Left forelimb (tissue), 1 donor: Measurements from ENCODE around the gene SDHAF2.
"Not testable (repeated sequence)": the region's sequence is repeated elsewhere in the genome, so short reads cannot be mapped to it uniquely, and the experiment has no call there.

ENCODE experiments used
- DNase-seq: peaks from one replicate; pipeline ENCODE4 v3.0.0-alpha.2; 2018; ENCODE audit warnings: low spot score

The SDHAF2 gene

DNA sequence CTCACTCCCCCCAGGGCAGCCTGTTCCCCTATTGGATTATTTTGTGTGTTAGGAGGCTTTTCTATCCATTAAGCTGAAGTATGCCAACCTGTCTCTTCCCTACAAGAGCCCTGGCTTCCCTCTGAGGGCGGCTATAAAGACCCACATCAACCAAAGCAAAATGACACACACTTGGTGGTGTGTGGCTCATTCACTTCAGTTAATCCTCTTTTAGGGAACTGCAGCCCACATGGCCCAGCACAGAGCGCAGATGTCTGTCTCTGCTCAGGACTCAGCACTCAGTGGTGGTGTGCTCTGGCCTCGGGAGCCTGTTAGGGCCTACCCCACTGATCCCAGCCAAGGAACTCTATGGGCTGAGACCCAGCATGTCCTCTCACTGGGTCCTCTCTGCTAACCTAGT, 46.4 kb downstream of the SDHAF2 start:
- no peak for DNase-seq

DNA sequence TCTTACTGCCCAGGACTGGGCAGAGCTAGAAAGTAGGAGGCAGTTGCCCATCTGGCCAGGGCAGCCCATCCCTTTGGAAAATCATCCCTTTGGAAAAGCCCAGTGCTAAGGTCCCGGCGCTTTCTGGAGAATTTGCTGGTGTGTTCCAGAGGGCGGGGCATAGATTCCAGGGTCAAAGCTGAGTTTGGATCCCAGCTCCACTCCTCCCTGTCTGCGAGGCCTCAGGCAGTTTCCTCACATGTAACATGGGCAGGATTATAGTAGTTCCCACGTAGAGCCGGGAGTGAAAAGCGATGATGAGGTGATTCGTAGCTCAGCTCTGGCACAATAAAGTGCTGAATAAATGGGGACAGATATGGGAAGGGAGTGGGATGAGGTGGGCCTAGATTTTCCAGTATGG, 47.2 kb downstream of the SDHAF2 start:
- no peak for DNase-seq

DNA sequence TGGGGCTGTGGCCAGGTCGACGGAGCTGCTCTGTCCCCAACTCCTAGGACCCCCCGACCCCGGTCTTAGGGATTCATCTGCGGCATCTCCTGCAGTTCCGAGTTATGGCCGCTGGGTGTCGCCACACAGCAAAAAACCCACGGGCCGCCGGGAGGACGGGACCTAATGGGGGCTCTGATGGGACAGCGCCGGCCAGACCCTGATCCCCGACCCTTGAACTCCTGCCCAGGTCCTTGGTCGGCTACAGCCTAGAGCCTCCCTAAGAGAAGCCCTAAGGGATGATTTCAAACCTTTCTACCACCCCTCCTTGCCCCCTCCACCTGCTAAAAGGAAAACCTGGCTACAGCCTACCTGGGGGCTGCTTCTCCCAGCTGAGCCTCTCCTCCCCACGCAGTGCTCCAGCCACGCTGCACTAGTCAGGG, 47.8 kb downstream of the SDHAF2 start:
- DNase-seq: no peak

DNA sequence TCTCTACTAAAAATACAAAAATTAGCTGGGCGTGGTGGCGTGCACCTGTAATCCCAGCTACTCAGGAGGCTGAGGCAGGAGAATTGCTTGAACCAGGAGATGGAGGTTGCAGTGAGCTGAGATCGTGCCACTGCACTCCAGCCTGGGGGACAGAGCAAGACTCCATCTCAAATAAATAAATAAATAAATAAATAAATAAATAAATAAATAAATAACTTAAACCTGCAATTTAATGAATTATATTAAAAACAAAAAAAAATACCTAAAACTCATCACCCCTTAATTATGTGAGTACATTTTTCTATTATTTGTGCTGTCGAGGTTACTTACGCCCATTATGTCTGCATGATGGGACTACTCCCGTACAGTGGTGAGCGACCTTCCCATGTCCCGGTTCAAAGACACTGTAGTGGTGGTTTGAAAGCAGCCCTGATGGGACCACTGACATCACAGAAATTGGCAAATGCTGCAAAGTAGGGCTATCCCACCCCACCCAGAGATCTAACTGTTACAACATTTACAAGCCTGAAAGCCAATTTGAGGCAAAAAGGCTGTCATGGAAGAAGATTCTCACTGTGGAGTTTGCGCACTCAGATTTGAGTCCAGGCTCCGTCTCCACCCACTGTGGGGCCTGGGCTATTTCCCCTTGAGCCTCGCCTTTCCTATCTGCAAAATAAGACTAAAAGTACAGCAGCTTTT, 49.6 kb downstream of the SDHAF2 start:
- DNase-seq: not testable (repeated sequence)

DNA sequence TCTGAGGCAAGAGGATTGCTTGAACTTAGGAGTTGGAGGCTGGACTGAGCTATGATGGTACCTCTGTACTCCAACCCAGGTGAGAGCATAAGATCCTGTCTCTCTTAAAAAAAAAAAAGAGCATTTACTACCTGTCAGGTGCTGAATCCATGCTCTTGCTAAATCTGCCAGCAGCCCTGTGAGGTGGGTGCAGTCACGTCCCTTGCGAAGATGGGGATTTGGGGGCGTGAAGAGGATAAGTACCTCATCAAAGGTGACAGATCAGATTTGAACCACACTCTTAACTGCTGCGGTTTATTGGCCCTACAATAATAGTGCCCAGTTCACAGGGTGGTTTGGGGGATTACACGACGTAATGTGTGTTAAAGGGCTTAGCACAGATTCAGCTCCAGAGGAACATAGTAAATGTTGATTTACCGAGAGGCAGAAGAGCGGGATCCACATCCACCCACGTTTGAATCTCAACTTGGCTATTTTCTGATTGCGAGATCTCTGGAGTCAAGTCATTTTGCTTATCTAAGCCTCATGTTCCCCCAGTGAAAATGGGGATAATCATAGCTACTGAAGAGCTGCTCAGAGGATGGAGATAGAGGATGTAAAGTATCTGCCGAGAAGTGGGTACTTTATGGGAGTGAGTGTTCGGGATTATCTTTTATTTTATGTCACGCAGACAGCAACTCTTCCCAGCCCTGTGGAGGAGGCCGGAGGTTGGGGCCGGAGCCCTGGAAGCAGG, 50.5 kb downstream of the SDHAF2 start:
- DNase-seq: no peak

DNA sequence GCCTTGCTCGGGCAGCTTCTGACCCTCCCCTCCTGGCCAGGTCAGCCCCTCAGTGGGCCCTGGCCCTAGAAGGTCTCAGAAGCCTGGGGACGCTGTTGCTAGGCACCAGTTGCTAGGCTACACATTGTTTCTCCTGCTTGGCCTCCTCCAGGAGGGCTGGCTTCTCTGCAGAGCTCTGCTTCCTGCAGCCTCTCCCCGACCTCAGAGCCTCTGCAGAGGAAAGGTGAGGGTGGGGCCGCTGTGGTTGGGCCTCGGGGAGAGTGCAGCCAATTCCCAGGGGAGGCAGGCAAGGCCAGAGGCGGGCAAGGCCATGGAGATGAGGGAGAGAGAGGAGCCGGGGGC, 51.0 kb downstream of the SDHAF2 start:
- no peak for DNase-seq

DNA sequence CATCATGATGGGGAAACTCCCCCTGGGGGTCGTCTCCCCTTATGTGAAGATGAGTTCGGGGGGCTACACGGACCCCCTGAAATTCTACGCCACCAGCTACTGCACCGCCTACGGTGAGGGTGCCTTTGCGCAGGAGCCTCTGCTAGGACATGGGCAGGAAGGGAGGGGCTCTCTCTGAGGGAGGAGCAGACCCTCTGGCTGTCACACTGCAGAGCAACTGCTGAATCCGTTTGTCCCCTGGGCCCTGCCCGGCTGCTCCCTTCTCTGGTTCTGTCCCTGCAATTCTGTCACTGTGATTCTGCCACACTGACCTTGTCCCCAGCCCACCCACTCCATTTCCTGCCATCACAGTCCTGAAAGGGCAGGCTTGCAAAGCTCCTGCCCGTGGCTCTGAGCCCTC, 51.9 kb downstream of the SDHAF2 start:
- DNase-seq: no peak

DNA sequence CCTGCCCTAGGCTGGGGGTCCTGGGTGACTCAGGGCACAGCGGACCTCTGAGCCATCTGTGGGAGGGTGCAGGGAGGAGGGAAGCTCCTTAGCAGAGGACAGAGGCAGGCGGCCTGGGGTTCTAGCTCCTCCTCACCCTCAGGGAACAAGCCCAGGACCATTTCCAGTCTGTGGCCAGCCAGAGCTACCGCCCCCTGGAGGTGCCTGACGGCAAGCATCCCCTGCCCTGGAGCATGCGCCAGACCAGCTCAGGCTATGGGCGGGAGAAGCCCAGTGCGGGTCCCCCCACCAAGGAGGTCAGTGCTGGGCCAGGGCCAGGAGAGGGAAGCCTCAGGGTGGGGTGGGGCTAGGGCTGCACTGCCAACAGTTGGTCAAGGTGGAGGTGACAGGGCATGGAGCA, 52.6 kb downstream of the SDHAF2 start:
- DNase-seq: no peak

DNA sequence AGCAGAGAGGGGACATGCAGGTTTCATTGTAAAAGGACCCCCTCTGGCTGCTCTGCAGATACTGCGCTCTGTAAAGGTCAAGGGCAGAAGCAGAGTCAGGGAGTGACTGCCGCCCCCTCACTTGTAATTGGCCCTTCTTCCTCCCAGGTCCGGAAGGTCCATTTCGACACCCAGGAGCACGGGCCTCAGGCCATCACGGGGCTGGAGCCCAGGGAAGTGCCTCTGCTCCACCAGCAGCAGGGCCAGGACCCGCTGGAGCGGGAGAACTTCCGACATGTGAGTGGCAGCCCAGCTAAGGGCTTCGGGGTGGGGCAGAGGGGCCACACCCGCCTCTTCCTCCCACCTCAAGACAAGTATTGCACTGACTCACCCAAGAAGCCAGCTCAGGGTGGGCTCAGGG, 54.6 kb downstream of the SDHAF2 start:
- no peak for DNase-seq

DNA sequence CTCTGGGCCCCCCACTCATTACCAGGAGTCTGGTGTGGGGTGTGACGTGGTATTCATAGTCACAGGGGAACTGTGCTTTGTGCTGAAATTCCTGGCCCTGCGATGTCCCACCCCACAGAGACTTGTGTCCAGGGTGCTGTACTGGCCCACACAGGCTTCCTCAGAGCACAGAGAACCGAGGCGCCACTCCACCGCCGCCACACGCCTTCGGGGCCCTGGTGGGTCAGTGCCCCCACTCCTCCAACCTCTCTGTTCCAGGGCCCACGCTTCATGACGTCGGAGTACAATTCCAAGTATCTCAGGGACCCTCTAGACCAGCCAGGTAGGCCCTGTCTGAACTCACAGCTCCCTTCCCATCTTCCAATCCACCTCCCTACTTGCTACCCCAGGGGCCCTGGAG, 55.2 kb downstream of the SDHAF2 start:
- no peak for DNase-seq

DNA sequence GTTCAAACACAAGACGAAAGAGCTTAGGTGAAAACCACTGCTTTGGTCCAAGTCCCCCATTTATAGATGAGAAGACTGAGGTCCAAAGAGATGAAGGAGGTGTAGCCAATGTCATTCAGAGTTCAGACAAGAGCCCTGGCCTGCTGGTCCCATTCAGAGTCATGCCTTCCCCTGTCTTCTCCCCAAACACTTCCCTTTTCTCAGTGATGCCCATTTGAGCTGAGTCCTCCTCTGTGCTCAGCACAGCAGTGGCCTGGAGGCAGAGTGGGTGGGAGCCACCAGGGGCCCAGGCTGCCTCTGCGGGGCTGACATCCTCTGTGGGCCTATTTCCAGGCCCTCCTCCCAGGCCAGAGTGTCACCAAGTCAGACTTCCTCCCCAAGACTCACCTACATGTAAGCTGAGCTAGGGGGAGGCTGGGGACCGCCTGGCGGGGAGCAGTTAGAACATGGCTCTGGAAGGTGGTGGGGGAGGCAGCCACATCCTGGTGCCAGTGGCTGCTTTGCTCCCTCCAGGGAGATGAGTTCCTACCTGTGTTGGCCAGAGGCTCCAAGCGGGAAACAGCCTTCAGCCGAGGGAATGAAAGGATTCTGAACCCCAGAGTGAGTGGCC, 56.2 kb downstream of the SDHAF2 start:
- no peak for DNase-seq

DNA sequence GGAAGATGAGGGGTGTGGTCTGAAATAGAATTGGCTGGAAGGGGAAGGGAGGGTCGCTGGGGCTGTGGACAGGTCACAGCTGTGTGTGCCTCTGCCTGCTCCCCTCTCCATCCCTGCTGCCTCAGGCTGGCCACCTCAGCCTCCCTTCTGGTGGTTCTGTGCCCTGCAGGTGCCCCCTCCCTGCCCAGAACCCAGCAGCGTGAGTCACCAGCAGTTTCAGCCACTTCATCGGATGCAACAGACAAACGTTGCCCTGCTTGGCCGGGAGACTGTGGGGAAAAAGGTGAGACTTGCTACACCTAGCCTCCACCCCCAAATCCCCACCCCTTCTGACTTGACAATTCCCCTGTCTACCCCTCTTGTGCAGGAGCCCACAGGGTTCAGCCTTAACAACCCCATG, 56.9 kb downstream of the SDHAF2 start:
- DNase-seq: no peak

DNA sequence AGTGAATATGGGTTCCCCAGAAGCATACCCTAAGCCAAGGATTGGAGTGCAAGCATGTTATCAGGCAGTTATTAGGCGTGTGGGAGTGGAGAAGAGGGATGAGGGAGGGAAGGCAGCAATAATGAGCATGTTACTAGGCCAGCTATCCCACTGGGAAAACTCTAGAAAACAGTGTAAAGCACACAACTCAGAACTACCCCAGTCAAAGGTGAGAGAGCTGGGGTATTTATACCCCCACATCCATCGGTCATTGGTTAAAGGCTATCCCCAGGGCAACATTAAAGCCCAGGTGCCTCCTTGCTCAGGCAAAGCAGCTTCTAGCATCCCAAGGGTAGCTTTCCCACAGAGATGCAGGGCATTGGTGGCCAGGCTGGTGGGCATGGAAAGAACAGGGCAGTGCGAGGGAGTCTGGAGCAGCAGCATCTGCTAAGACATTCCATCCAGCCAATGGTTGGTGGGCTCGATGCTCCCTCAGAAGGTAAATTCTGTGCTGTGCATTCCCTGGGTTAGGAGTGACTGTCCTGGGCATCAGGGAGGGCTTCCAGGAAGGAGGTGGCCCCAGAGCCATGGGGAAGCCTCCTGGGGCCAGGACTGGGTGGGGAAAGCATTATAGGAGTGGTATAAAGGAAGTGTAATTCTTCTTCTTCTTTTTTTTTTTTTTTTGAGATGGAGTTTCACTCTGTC, 57.6 kb downstream of the SDHAF2 start:
- no peak for DNase-seq

DNA sequence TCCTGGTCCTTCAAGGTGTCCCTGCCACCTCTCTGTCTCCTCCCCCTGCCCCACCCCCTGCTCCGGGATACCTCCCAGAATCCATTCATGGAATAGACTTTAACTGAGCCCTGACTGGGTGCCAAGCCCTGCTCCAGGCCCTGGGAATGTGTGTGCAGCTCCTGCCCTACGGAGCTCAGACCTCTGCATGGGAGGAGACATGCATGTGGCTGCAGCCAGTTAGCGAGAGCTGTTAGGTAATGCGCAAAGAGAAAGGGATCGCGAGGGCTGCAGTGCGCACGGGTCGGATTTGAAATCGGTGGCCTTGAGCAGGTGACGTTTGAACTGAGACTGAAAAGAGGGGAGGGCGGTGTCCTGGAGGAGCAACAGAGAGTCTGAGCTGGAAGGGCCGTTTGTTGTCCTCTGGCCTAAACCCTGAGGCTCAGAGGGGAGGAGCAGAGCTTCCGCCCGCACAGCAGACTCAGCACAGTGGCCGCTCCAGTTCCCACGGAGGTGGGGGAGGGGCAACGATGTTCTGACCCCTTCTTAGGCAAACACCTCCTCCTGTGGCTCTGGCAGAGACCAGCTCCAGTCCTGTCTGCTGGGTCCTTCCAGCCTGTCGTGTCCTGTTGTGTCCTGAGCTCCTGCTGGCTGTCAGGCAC, 58.8 kb downstream of the SDHAF2 start:
- DNase-seq: no peak

DNA sequence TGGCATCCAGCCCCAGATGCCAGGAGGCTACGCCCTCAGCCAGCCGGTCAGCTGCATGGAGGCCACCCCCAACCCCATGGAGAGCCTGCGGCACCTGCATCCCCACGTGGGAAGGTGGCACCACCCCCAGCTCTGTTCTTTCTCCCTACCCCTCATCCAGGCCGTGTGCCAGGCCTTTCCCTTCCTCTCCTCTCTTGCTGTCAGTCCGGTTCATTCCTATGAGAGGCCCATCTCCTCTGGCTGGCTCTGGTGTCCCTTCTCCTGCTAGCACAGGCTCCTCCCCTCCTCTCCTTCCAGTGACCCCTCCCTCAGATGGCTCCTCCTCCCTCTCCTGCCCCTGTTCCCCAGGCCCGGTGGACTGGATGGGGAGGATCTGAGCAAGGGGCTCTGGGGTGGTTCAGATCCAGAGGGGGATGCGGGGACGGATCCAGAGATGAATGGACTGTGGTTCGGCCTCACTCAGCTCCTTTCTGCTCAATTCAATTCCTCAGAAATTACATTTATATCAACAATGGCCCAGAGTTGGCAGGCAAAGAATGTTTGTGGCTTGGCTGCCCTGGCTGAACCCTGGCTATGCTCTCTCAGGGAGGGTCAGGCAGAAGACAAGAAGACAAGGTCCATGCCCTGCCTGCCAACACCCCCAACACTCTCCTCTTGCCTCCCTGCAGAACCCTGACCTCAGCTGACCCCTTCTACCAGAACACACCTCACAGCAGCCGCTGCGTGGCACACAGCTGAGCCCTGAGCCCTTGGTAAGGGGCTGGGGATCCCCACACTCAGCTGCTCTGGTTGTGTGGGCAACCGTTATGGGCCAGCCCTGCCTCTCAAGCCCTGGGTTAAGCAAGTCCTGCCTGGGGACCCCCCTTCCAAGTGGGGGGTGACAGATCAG, 60.2 kb downstream of the SDHAF2 start:
- DNase-seq: no peak

DNA sequence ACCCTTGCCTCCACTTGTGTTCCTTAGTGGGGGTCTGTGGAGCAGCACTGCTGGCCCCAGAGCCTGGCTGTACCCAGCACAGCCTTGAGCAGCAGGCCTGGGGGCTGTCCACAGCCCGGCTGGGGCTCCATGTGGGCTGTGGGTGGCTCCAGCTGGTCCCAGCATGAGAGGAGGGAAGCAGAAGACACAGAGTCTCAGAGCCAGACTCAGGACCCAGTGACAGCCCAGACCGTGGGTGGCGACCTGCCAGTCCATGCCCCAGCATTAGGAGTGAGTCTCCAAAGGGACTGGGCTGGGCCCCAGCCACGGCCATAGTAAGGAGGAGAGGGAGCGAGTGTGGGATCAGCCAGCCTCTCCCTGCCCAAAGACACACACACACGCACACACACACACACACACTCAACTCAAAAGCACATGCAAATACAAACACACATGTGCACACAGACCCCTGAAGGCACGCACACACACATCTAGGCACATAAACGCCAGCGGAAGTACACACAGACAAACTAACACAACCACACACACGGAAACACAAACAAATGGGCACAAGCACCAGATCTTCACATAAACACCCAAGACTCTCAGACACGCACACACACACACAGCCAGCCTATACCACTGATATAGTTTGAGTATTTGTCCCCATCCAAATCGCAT, 61.9 kb downstream of the SDHAF2 start:
- DNase-seq: no peak

DNA sequence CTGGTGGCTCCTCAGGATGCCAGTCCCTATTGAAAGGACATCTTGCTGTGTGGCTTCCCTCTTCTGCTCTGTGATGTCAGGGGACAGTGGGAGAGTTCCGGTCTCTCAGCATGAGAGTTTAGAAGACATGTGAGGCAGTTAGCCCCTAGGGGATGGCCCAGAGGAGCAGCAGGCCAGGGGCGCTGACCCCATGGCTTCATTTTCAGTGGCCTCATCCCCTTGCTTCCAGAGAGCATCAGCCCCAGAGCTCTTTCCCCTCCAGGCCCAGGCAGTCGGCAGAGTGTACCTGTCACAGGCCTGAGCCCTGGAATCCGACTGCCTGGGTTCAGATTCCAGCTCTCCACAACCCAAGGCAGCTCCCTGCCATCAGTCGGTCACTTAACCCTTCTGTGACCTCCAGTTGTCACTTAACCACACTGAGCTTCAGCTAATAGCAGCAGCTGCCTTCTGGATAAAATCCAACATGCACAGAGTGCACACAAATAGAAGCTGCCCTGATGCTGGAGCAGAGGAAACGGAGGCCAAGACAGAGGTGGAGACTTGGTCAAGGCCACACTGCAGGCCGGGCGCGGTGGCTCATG, 64.5 kb downstream of the SDHAF2 start:
- DNase-seq: no peak

DNA sequence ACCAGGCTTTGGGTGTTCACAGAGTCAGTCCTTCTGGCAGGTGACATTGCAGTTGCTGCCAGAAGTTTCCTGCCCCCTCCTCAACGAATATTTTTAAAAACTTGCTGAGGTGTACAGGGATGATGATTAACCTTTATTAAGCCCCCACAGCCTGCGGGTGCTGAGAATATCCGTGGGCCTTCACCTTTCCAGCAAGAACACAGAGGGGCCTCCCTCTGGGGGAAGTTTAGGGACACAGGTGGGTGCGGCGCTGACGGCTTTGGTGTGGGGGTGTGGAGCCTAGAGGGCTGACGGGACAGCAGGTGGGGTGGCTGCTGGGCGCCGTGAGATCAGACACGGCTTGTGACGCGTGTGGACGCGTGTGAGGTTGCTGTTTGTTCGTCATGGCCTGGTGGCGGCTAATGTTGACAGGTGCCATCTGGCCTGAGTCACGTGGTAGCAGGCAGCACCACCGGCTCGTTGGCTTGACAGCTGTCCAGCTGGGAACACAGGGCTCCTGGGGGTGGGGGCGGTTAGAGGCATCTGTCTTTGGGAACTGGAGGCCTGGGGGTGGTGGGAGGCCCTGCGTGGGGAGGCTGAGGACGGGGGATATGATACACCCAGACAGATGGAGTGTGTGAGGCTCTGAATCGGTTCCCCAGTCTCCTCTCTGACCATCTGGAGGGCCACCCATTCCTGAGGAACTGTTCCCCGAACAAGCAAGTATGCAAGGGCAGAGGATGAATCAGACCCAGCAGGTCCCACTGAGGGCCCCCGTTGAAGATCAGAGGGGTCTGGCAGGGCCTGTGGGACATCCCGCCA, 66.1 kb downstream of the SDHAF2 start:
- no peak for DNase-seq
